Measurements from ENCODE around the gene CXCL16.
"Not testable (repeated sequence)": the region's sequence is repeated elsewhere in the genome, so short reads cannot be mapped to it uniquely, and the experiment has no call there.

CXCL16 gene

DNA sequence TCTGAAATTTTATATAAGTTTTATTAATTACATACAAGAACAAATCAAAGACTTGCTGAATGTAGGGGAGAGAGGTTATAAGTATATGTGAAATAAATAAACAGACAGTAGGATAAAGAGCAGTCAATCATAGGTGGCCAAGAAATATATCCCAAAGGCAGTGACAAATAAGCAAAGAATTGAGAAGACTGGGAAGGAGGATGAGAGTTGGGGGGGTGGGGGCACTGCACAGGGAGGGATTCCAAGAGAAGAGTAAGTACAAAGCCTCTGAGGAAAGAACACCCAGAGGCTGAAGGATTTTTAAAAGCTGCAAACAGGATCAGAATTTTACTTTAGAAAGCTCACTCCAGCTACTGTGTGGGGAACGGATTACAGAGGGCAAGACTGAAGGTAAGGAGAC is 38.6 kb downstream of the CXCL16 start:
- H3K36me3 ChIP-seq (ENCODE audit: control insufficient read depth, insufficient read depth, low read length), result no peaks in the 10 kb centered on the region
- H3K9me3 ChIP-seq (ENCODE audit: control insufficient read depth, low read length), result no peaks in the 10 kb centered on the region
- no peak overlapping the region for H3K9ac ChIP-seq (ENCODE audit: low read length)
- H3K4me1 ChIP-seq (ENCODE audit: control insufficient read depth, insufficient read depth, low read length), result peaks cover 14% of the 10 kb centered on the region
- H3K4me3 ChIP-seq (ENCODE audit: low read length), result no peak overlapping the region
- no peaks in the 10 kb centered on the region for H3K27me3 ChIP-seq (ENCODE audit: control insufficient read depth, insufficient read depth, low read length)

DNA sequence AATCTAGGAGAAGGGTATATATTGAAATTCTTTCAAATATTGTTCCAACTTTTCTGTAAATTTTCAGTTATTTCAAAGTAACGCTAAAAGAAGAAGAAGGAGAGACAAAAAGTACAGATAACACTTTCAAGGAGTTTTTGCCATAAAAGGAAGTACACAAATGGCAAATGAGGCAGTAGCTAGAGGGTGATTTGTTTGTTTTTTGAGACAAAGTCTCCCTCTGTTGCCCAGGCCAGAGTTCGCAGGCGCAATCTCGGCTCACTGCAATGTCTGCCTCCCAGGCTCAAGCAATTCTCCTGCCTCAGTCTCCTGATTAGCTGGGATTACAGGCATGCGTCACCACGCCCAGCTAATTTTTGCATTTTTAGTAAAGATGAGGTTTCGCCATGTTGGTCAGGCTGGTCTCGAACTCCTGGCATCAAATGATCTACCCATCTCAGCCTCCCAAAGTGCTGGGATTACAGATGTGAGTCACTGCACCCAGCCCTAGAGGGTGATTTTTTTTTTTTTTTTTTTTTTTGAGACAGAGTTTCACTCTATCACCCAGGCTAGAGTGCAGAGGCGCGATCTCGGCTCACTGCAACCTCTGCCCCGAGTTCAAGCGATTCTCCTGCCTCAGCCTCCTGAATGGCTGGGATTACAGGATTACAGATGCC is 40.2 kb downstream of the CXCL16 start:
- not testable (repeated sequence) for H3K9ac ChIP-seq (ENCODE audit: low read length); H3K4me3 ChIP-seq (ENCODE audit: low read length); H3K36me3 ChIP-seq (ENCODE audit: control insufficient read depth, insufficient read depth, low read length); H3K9me3 ChIP-seq (ENCODE audit: control insufficient read depth, low read length); H3K27me3 ChIP-seq (ENCODE audit: control insufficient read depth, insufficient read depth, low read length)
- H3K4me1 ChIP-seq (ENCODE audit: control insufficient read depth, insufficient read depth, low read length), result peaks cover 14% of the 10 kb centered on the region

DNA sequence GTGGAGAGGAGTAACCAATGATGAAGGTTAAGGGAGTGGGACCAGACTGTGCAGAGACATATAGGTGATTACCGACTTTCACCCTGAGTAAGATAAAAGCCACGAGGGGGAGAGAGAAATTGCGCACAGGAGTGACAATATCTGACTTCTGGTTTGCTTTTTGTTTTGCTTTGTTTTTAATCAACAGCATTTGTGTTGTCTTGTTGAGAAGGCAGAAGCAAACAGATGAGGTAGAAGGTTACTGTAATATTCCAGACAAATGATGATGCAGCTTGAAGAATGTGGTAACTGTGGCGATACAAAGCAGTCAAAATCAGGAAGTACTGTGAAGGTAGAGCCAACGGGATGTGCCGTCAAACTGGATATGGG is 43.3 kb downstream of the CXCL16 start:
- H3K9ac ChIP-seq (ENCODE audit: low read length), result no peak overlapping the region
- no peaks in the 10 kb centered on the region for H3K27me3 ChIP-seq (ENCODE audit: control insufficient read depth, insufficient read depth, low read length)
- H3K4me3 ChIP-seq (ENCODE audit: low read length), result no peak overlapping the region
- no peaks in the 10 kb centered on the region for H3K4me1 ChIP-seq (ENCODE audit: control insufficient read depth, insufficient read depth, low read length)
- no peaks in the 10 kb centered on the region for H3K36me3 ChIP-seq (ENCODE audit: control insufficient read depth, insufficient read depth, low read length)
- H3K9me3 ChIP-seq (ENCODE audit: control insufficient read depth, low read length), result no peaks in the 10 kb centered on the region

DNA sequence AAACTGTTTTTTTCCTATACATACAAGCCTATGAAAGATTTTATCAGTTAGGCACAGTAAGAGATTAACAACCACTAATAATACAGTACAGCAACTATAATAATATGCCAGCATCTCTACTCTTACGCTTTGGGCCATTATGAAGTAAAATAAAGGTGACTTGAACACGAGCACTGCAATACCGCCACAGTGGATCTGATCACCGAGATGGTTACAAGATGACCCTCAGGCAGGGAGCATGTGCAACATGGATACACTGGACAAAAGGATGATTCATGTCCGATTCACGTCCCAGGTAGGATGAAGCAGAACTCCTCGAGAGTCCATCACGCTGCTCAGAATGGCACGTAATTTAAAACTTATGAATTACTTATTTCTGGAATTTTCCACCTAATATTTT is 46.3 kb downstream of the CXCL16 start:
- Histone ChIP-seq H3K4me1 (ENCODE audit: control insufficient read depth, insufficient read depth, low read length) (no peaks in the 10 kb centered on the region), H3K9me3 (ENCODE audit: control insufficient read depth, low read length) (no peaks in the 10 kb centered on the region), H3K27me3 (ENCODE audit: control insufficient read depth, insufficient read depth, low read length) (no peaks in the 10 kb centered on the region), H3K36me3 (ENCODE audit: control insufficient read depth, insufficient read depth, low read length) (no peaks in the 10 kb centered on the region), H3K4me3 (ENCODE audit: low read length) (no peak overlapping the region), H3K9ac (ENCODE audit: low read length) (no peak overlapping the region)

DNA sequence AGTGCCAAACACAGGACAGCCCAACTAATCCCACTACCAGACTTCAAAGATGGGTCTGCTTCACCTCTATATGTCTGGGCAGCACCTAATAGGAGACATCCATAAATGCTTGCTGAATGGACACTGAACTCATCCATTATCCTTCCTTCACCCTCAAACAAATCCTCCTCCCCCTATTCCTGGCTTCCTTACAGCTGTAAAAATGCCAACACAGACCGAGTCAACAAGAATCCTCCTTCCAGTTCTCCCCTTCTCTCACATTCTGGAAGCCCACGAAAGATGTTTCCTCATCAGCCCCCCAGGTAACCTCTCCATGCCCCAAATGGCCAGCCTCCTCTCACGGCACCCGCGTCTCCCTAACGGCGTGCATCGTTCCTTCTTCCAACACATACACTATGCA is 48.0 kb downstream of the CXCL16 start:
- H3K36me3 ChIP-seq (ENCODE audit: control insufficient read depth, insufficient read depth, low read length), result no peaks in the 10 kb centered on the region
- no peaks in the 10 kb centered on the region for H3K4me1 ChIP-seq (ENCODE audit: control insufficient read depth, insufficient read depth, low read length)
- H3K9me3 ChIP-seq (ENCODE audit: control insufficient read depth, low read length), result no peaks in the 10 kb centered on the region
- no peaks in the 10 kb centered on the region for H3K27me3 ChIP-seq (ENCODE audit: control insufficient read depth, insufficient read depth, low read length)
- no peak overlapping the region for H3K9ac ChIP-seq (ENCODE audit: low read length)
- no peak overlapping the region for H3K4me3 ChIP-seq (ENCODE audit: low read length)

DNA sequence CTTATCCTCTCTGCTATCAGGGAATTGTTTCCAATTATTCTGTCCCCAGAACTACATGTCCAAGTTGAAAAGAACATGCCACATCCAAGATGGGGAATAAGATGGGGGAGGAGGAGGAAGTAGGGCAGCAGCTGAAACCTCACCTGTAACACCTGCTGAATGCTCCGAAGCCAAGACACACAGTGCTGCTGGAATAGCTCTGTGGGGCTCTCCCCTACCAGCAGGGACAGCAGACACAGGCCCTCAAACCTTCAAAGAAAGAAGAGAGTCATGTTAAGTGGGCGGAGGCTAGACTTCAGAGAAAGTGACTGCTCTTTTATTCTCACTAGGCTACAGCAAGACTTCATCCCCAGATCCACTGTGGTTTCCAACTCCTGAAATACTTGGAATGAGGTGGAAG is 49.0 kb downstream of the CXCL16 start:
- Histone ChIP-seq H3K36me3 (ENCODE audit: control insufficient read depth, insufficient read depth, low read length) (no peaks in the 10 kb centered on the region), H3K9ac (ENCODE audit: low read length) (no peak overlapping the region), H3K27me3 (ENCODE audit: control insufficient read depth, insufficient read depth, low read length) (no peaks in the 10 kb centered on the region), H3K9me3 (ENCODE audit: control insufficient read depth, low read length) (no peaks in the 10 kb centered on the region), H3K4me1 (ENCODE audit: control insufficient read depth, insufficient read depth, low read length) (no peaks in the 10 kb centered on the region), H3K4me3 (ENCODE audit: low read length) (no peak overlapping the region)

DNA sequence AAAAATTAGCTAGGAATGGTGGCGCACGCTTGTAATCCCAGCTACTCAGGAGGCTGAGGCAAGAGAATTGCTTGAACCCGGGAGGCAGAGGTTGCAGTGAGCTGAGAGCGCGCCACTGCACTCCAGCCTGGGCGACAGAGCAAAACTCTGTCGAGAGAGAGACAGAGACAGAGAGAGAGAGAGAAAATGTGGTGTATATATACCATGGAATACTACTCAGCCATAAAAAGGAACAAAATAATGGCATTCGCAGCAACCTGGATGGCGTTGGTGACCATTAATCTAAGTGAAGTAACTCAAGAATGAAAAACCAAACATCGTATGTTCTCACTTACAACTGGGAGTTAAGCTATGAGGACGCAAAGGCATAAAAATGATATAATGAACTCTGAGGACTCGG is 49.9 kb downstream of the CXCL16 start:
- not testable (repeated sequence) for H3K9me3 ChIP-seq (ENCODE audit: control insufficient read depth, low read length); H3K4me3 ChIP-seq (ENCODE audit: low read length); H3K4me1 ChIP-seq (ENCODE audit: control insufficient read depth, insufficient read depth, low read length); H3K27me3 ChIP-seq (ENCODE audit: control insufficient read depth, insufficient read depth, low read length); H3K9ac ChIP-seq (ENCODE audit: low read length); H3K36me3 ChIP-seq (ENCODE audit: control insufficient read depth, insufficient read depth, low read length)

DNA sequence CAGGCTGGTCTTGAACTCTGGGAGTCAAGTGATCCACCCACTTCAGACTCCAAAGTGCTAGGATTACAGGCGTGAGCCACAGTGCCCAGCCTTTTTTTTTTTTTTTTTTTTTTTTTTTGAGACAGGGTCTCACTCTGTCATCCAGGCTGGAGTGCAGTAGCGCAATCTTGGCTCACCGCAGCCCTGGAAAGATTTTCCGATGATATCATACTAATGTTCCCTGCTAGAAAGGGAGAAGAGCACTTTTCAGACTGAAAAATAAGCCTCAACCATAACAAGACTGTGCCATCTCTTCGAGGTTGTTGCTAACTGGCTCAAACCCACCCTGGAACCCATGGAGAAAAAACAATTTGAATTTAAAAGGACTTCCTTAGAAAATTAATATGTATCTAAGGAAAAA is 56.0 kb downstream of the CXCL16 start:
- H3K36me3 ChIP-seq (ENCODE audit: control insufficient read depth, insufficient read depth, low read length); H3K9me3 ChIP-seq (ENCODE audit: control insufficient read depth, low read length); H3K4me3 ChIP-seq (ENCODE audit: low read length); H3K27me3 ChIP-seq (ENCODE audit: control insufficient read depth, insufficient read depth, low read length); H3K9ac ChIP-seq (ENCODE audit: low read length); H3K4me1 ChIP-seq (ENCODE audit: control insufficient read depth, insufficient read depth, low read length): not testable (repeated sequence)

Measured in mucosa of stomach (tissue), 1 donor.